NB4 (cell line): ENCODE measurements around the gene SHH.
A peak's percentile ranks its signal among the peaks of the same experiment; 100 is the strongest.

Experiments
- DNase-seq: peaks from one replicate; pipeline ENCODE4 v3.0.0; 2010; ENCODE audit warnings: low read depth
- H3K4me3 ChIP-seq: one replicate; pipeline ENCODE4 v1.5.1; 2011; ENCODE audit warnings: mild to moderate bottlenecking, low read depth, low read length, moderate library complexity
- MYC ChIP-seq: IDR thresholded peaks from 2 replicates; pipeline ENCODE4 v1.6.1; 2011; ENCODE audit warnings: low read depth, low read length
- POLR2A ChIP-seq: IDR thresholded peaks from 2 replicates; pipeline ENCODE4 v1.6.1; 2011; ENCODE audit warnings: mild to moderate bottlenecking; ENCODE audit not compliant: insufficient read length; ENCODE audit errors: extremely low read depth
- TF ChIP-seq, protein P1 (sequence below): IDR thresholded peaks from one replicate; pipeline ENCODE4 v1.5.1; 2012; ENCODE audit warnings: low read depth, low read length
- TF ChIP-seq, protein P2 (sequence below): IDR thresholded peaks from 2 replicates; pipeline ENCODE4 v1.6.1; 2011; ENCODE audit warnings: low read depth, low read length

SHH gene

GRCh38 chr7:155834486-155835048 lies 22.3 kb upstream of the SHH start:
- TF ChIP-seq, protein P1, sequence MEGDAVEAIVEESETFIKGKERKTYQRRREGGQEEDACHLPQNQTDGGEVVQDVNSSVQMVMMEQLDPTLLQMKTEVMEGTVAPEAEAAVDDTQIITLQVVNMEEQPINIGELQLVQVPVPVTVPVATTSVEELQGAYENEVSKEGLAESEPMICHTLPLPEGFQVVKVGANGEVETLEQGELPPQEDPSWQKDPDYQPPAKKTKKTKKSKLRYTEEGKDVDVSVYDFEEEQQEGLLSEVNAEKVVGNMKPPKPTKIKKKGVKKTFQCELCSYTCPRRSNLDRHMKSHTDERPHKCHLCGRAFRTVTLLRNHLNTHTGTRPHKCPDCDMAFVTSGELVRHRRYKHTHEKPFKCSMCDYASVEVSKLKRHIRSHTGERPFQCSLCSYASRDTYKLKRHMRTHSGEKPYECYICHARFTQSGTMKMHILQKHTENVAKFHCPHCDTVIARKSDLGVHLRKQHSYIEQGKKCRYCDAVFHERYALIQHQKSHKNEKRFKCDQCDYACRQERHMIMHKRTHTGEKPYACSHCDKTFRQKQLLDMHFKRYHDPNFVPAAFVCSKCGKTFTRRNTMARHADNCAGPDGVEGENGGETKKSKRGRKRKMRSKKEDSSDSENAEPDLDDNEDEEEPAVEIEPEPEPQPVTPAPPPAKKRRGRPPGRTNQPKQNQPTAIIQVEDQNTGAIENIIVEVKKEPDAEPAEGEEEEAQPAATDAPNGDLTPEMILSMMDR, result no peak
- H3K4me3 ChIP-seq, result no peak overlapping the region
- DNase-seq, result no peak

- no peak overlapping the region for H3K4me3 ChIP-seq
- TF ChIP-seq POLR2A (no peak), MYC (no peak)
- TF ChIP-seq, protein P2, sequence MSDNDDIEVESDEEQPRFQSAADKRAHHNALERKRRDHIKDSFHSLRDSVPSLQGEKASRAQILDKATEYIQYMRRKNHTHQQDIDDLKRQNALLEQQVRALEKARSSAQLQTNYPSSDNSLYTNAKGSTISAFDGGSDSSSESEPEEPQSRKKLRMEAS, result no peak
- TF ChIP-seq, protein P1, result no peak
- no peak for DNase-seq
These were observed 21.4 kb upstream of the SHH start for GRCh38 chr7:155833651-155834050.

DNA sequence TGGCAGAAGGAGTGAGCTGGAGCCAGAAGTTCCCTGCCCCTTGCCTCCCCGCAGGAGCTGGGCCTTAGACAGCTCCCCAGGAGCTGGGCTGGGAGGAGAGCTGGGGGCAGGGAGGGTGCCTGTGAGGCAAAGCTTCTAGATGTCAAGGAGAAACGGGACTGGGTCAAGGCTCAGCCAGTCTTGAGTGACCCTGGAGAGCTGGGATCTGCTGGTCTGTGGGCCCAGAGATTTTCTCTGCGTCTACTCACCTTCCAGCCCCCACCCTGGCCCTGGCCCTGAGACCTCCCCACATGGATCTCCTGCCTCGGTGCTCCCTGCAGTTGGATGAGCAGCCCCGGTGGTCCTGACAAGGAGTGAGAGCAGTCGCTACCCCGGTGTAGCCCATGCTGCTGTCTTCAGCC lies 20.3 kb upstream of the SHH start:
- TF ChIP-seq, protein P2, result no peak
- TF ChIP-seq POLR2A, result no peak
- no peak for TF ChIP-seq MYC
- TF ChIP-seq, protein P1, result no peak
- no peak overlapping the region for H3K4me3 ChIP-seq
- DNase-seq, result no peak

GRCh38 chr7:155831807-155832524 lies 19.7 kb upstream of the SHH start:
- TF ChIP-seq, protein P1, result no peak
- TF ChIP-seq POLR2A, result no peak
- TF ChIP-seq, protein P2, result peak; percentile 31; the same call in 1 of the 2 replicates
- no peak for TF ChIP-seq MYC
- DNase-seq, result peak; percentile 46
- no peak overlapping the region for H3K4me3 ChIP-seq

DNA sequence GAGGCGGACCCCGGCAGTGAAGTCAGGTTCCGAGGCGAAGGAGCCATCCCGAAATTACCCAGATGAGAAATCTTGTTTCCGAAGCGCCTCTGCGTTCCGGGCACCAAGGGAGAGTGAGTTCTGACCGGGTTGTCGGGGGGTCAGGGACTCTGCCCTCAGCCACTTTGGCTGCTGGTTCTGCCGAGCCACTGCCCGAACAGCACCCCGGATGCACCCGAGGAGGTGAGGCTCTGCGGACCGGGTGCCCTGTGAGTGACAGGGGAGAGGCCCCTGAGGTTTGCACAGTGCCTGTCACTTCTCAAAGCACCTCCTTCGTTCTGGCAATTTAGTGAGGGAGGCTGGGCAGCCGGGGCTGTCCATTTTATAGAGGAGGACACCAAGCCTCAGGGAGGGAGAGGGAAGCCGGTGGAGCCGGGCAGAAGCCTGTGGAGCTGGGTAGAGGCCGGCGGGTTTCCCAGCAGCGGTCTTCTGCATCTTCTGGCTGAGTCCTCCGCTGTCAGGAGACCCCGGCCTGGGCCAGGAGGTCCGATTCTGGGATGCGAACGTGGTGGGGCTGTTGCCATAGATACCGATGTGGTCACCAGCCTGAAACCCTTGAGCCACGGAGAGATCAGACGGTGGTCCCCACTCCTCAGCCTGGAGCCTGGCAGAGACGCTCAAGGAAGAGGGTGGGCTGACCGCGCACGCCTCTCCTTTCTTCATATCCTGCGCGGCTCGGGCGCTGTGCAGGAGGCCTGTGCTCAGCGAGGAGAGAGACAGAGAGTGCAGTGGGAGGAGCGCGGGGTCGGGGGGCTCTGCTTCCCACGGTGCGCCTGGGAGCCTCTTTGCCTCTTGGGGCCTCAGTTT lies 18.9 kb upstream of the SHH start:
- H3K4me3 ChIP-seq, result no peak overlapping the region
- TF ChIP-seq POLR2A (no peak), MYC (no peak)
- TF ChIP-seq, protein P2, result no peak
- DNase-seq, result no peak

- DNase-seq, result no peak
- TF ChIP-seq MYC (no peak), POLR2A (no peak)
- TF ChIP-seq, protein P1, result no peak
- TF ChIP-seq, protein P2, result no peak
These were observed 17.7 kb upstream of the SHH start for GRCh38 chr7:155829796-155830470.

More at GRCh38 chr7:155829796-155830470, 17.7 kb upstream of the SHH start:
- H3K4me3 ChIP-seq, result no peak overlapping the region
